Measurements from ENCODE around the gene MXI1.

The MXI1 gene

DNA sequence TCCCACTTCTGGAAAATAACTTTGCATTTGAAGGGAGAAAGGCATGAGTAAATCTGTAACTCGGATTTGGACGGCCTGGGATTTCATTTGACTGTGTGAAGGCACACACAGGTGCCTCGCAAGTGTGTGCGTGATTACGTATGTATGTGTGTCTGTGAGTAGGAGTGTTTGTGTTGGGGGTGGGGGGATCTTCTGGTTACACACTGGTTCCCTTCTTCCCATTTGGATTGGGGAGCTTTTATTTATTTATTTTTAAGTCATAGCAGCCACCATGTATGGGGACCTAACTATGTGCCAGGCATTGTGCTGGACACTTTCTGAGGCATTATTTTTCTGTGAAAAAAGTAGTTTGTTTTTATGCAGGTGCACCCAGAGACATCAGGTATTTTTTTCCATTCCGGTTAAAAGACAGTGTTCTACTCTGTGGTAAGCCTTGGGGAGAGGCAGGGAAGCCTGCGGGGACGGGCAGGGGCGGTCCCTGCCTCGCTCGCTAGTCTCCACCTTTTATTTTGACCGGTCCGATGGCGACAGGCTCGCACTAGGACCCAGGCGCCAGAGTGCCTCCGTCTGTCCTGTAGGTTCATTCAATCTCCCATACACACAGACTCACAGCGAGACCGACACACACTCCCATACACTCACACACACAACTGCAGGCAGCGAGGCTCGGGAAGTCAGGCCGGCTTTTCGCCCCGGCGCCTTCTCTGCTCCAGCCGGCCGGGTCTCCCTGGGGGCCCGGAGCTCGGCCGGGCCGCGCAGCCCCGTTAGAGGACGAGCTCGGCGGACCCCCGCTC, at the start of gene MXI1:
Gene MXI1, plus strand, starts transcription at position 595 of the 794 bp plus-strand sequence. CDS start 204 bp downstream, outside the sequence.
- peak; percentile 93 for DNase-seq (ENCODE audit: low spot score)

DNA sequence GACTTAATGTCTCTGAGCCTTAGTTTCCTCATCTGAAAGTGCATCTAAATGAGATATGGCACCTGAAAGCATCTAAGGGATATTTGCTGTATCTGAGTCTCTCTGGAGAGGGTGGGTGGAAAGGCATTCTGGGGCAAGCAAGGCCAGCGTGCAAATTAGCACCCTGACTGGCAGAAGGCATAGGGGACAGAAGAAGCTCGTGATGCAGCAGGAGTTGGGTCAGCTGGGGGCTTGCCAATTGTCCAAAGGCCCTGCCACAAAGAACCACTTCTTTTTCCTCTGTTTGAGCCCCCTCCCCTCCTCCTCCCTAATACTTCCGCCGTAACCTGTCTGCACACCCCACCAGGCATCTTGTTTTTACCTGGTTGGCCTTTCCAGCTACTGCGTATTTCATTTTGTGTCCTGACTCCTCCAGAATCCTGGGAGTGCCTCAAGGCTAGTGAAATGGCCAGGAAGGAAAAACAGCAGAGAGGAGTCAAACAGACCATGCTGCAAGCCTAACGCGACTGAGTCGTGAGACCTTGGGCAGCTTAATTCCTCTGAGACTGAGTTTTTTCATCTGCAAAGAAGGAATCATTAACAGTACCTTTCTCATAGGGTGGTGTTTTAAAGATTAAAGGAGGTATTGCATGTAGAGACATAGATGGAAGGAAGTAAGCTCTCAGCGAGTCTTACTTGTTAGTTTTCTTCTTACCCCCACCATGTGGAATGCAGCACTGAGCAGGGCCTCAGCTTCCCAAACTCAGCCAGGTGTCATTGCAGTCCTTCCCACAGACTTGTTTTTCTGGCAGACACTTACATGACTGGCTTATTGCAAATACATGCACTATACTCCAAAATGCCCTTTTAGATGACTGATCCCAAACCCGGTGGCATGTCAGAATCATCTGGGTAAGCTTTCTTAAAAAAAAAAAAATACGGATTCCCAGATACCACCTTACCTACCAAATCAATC, 49.1 kb upstream of the MXI1 start:
- no peak for DNase-seq (ENCODE audit: low spot score)

DNA sequence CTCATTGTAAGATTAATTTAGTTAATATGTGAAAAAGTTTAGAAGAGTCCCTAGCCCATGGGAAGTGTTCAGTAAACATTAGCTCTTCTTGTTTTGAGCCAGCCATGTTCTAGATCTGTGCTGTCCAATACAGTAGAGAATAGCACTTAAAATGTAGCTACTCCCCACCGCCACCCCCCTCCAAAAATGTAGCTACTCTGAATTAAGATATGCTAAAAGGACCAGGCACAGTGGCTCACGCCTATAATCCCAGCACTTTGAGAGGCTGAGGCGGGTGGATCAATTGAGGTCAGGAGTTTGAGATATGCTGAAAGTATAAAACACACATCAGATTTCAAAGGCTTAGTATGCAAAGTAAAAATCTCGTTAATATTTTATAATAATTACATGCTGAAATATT, 47.3 kb upstream of the MXI1 start:
- no peak for DNase-seq (ENCODE audit: low spot score)

DNA sequence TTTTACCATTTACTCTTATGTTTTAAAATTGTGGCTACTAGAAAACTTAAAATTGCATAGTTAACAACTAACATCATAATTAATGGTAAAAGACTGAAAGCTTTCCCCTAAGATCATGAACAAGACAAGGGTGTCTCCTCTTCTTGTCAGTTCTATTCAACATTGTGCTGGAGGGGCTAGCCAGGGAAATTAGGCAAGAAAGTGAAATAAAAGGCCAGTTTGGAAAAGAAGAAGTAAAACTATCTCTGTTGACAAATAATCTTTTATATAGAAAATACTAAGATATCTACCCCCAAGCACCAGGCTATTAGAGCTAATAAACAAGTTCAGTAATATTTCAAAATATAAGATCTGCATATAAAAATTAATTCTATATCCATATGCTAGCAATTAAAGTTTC, 46.9 kb upstream of the MXI1 start:
- no peak for DNase-seq (ENCODE audit: low spot score)

DNA sequence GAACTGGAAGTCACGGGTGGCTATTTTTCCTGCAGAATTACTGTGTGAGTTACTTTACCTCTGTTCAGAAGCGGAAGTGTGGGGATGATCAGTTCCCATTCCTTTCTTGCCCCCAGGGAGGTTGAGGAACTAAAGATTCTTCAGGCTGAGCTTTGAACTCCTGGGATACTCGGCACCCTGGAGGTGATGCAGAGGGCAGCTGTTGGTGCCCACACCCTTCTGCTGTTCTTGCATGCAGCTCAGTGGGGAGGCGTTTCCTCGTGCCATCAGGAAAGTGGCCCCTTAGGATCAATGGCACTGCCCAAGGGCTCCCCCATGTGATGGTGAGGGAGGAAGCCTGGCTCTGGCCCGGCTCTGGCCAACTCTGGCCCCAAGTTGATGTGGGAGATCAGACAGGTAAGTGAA, 44.7 kb upstream of the MXI1 start:
- no peak for DNase-seq (ENCODE audit: low spot score)

DNA sequence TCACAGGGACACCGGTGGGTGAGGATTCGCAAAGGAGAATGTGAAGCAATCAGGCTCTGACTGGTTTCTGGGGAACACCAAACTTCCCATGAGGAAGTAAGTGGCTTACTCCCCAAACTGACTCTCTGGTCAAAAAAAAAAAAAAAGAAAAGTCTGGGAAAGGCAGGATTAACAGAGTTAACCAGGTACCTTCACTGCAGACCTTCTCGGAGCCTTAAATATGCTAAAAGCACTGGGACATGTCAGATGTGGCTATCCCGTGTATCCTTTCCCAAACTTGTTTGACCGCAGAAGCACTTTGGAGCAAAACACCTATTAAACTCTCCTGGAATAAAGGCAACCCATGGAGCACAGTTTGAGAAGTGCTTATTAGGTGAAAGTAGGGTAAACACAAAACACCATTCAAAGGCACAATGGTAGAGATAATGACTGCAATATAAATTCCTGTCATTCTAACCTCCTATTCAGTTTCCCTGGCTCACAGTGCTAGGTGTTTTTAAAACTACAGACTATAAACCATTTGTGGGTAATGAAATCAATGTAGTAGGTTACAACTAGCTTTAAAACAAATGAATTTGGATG, 44.1 kb upstream of the MXI1 start:
- no peak for DNase-seq (ENCODE audit: low spot score)

DNA sequence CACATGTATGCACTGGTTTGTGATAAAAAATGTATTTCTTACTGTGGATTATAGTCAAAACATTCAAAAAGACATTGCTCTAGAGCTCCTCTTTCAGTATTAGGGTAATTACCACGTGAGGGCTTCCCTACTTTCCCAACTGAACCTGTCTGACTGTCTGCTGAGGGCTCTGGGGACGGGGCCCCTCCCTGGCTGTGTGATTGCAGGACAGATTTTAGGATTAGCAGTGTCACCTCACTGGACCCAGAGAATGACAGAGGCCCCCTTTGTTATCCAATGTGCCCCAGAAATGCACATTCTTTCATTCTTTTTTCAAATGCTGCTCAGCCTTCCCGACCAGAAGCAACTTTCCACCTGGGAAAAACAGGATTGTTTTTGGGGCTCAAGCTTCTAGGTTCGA, 43.6 kb upstream of the MXI1 start:
- no peak for DNase-seq (ENCODE audit: low spot score)

DNA sequence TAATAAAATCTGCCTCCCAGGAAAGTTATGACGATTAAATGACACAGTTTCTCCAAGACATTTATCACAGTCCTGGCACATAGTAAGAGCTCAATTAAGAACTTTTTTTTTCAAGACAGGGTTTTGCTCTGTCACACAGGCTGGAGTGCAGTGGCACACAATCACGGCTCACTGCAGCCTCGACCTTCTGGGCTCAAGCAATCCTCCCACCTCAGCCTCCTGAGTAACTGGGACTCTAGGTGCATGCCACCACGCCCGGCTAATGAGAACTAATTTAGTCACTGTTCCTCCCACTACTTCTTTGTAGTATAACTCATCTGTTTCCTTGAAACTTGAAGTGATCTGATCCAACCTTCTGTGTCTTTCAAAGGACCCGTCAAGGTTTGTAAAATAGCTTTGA, 42.2 kb upstream of the MXI1 start:
- DNase-seq (ENCODE audit: low spot score), result no peak

DNA sequence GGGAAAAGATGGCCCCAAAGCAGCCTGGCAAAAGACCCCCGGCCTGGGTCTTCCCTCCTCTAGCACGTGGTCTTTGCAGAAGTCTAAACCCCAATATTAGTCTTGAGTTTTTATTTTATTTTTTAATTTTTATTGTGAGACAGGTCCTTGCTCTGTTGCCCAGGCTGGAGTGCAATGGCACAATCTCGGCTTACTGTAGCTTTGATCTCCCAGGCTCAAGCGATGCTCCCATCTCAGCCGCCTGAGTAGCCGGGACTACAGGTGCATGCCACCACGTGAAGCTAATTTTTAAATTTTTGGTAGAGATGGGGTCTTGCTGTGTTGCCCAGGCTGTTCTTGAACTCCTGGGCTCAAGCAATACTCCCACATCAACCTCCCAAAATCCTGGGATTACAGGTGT, 40.3 kb upstream of the MXI1 start:
- DNase-seq (ENCODE audit: low spot score), result no peak

DNA sequence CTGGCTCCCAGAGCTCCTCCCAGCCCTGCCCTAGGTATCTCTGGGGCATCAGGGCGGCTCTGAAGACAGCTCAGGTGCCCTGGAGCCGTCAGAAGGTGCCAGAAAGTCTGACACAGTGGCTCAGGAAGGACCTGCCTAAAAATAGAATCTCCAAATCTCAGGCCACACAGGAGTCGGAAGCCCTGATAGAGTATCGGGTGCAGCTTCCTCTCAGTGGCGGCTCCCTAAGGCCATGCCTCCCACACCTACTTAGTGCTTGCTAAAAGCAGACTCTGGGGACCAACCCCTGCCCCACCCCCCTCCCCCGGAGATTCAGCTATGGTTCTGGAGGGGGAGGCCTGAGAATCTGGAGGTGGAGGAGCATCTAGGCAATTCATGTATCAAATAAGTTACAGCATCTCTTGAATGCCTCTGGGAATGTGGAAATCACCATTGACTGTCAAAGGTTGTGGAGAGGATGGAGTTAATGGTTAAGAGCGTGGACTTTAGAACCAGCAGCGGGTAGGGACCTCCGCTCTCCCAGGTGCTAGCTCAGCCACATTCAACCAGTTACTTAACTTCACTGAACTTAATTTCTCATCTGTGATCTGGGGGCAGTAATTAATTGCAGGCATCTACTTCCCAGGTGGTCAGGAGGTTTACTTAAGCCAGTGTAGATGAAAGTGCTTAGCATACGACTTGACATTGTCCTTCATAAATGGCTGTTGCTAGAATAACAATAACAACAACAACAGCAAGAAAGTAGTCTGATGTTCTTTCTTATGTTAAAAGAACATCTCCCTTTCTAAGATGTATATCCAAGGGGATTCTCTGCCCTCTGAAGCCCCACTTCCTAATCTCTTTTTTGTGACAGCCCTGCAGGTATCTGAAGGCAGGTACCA, 38.6 kb upstream of the MXI1 start:
- no peak for DNase-seq (ENCODE audit: low spot score)

DNA sequence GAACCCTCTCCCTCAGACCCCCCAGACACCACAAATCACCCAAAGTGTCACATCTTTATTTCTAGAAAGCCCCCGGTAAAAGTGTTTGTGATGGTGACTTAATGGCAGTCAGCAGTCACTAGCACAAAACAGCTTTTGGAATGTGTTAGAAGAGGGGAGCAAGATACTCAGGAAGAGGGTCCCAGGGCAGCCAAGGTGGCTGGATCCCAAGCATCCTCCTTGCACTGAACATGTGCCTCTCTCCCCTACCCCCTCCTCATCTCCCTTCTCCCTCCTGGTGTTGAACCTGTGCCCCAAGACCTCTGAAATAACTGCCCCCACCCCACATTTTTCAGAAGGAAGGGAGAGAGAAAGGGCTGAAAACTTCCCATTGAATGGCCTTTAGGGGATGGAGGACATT, 37.8 kb upstream of the MXI1 start:
- DNase-seq (ENCODE audit: low spot score), result no peak

DNA sequence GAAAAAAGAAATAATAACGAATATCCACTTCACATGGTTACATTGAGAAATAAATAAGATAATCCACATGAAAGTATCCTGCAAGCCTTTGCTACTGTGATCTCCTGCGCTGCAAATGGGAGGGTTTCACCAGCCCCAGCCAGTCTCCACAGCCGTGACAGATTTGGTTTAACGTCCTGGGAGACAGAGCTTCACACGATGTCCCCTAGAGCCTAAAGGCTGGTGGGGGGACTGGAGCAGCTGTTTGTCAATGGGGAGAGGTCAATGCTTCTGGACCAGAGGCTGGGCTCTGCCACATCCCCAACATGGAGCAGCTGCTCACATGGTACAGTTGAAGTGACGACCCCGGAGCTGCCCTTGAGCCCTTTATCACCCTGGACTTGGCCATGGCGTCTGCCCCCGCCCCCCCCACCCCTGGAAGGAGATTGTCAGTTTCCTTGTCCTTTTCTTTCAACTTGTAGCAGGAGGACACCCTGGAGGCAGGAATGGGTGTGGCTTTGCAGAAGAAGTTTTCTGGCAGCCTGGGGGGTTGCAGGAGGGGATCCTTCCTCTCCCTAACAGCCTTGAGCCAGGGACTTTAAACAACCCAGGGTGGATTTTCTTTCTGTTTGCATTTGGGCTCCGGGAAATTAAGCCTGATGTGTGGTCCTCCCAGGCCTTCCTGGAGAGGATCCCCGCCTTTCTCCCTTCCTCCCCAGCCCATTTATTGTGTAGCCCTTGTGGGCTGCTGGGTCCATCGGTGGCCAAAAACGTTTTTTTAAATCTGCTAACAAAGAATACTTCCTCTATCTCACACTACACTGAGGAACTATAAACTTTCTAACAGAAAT, 37.0 kb upstream of the MXI1 start:
- no peak for DNase-seq (ENCODE audit: low spot score)

DNA sequence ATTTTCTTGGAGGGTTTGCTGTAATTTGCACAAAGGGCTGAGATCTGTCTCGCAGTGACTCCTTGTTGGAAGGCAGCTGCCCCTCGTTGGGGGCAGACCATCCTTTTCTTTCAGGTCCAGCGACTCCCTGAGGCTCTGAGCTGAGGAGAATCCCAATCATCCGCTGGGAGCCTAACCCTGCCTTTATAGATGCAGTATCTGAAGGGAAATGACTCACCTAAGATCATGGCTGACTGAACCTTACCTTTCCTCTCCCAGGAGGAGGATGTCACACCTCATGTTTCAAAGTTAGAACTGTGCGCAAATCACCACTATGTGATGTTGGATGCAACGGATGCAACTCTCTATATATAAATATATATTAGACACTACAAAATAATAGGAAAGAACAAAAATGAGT, 36.4 kb upstream of the MXI1 start:
- no peak for DNase-seq (ENCODE audit: low spot score)

DNA sequence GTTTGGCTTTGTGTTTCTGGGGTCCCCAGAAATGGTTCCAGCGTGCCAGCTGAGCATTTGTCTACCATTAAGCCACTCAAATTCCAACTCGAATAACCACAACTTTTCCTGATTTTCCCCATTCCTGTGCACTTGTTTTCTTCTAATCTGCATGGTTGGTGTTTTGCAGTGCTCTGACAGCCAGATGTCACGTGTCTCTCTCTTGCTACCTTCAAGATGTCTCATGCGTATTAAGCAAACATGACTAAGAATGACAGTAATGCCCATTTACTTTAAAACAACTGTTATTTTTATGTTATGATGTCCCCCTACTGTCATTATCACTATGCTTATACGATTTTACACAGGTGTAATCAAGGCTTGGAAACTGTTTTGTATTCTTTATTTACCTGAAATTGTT, 35.2 kb upstream of the MXI1 start:
- DNase-seq (ENCODE audit: low spot score), result peak; percentile 62

DNA sequence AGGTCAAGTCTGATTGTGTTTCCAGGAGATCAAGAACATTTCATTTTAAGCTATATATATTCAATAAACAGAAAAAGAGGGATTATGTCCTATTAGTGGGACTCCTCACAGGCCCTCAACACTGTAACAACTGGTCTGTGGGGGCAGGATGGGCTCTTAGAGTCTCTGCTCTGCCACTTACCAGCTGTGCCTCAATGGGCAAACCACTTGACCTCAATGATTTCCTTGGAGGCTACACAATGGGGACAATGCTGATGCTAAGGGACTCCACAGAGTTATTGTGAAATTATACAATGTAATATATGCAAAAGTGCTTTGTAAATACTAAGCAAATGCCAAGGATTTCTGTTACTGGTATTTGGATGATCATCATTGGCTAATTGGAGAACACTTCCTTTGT, 33.2 kb upstream of the MXI1 start:
- no peak for DNase-seq (ENCODE audit: low spot score)

DNA sequence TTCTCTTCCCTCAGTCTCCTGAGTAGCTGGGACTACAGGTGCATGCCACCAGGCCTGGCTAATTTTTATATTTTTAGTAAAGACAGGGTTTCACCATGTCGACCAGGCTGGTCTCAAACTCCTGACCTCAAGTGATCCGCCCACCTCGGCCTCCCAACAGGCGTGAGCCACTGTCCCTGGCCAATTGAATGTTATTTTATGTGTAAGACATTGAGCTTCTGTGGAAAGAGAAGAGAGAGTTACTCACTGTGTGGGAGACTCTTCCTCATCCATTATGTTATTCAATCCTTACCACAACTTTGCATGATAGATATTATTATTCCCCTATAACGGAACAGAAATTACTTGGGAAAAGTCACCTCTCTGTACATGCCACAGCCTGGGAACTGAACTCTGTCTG, 32.6 kb upstream of the MXI1 start:
- DNase-seq (ENCODE audit: low spot score), result no peak

DNA sequence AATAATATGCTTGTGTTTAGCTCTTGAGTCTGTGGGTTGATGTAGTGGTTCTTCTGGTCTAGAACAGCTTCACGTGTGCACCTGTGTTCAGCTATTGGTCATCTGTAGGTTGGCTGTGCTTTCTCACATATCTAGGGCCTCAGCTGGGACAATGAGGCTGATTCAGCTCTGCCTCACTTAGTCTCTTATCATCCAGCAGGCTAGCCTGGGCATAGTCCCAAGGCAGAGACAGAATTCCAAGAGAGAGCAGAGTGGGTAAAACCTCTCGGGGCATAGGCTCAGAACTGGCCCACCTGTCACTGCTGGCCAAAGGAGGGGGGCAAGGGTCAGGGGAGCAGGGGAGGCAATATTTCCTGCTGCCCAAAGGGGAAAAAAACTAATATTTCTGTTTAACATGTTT, 32.0 kb upstream of the MXI1 start:
- DNase-seq (ENCODE audit: low spot score), result no peak

DNA sequence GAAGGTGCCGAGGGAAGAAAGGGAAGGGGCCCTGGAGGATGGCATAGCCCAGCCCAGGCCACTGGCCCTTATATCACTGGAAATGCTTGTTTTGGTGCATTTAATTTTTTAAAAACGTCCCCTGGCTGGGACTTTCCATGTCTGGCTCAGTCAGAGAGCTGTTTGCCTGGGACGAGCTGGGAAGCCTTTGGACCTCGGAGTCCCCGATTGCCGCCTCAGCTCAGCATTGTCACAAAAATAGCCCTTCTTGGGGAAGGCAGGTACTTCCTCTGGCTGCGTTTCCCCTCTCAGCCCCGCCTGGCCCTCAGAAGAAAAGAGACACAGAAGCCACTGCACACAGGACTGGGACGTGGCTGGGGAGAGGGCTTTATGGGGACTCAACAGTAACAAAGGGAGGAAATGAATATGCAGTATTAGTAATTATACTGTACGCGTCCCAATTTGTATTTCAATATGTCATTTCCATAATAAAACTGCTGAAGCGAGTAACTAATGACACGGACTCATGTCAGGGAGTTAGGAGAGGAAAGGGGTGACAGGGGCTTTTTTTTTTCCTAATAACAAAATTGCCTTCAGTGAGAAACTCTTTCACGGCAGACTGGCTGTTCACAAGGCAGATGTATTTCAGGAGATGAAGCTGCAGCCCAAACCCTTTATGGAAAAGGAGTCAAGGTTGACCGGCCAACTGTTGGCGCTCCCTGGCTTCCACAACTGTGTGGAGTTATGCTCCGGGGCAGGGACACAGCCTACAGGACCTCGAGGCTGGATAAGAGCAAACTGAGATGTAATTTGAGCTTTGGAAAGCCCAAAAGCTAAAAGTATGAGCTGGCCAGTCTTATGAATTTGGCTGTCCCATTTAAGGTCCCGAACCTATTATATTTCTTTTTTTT, 31.0 kb upstream of the MXI1 start:
- DNase-seq (ENCODE audit: low spot score), result no peak

DNA sequence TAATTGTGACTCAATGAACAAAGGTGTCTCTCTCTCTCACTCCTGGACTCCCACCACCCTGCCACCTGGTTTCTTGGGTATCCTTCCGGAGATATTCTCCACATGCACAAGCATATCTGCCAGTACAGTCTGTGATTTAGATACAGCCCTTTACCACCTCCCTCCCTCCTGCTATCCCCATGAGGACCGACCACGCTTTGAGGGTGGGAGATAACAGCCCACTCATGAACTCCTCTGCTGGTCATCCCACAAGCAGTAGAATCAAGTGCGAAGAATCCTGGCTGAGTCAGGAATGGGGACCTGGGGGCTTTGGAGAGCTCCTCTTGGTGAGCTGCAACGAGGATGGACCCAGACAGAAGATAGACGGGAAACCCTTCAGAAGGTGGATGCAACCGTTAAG, 28.2 kb upstream of the MXI1 start:
- DNase-seq (ENCODE audit: low spot score), result no peak

DNA sequence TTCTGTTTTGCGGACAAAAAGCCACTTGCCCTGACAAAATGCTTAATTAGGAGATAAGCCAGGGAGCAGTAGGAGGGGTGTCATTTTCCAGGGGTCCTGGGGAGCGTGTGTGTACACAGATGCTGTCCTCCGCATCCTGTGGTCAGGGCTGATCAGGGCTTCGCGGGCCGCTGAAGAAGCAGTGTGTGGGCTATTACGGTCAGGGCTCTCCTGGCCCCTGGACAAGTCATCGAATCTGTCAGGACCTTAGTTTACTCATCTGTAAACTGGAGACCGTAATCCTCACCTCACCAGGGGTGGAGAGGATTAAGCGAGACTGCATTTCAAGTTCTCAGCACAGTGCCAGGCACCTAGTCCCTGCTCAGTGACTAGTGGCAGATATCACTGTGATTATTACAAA, 26.0 kb upstream of the MXI1 start:
- DNase-seq (ENCODE audit: low spot score), result no peak
